ENCODE data around the gene OR2H2.

OR2H2 gene

GRCh38 chr6:29626948-29627754, 42.2 kb downstream of the OR2H2 start:
- TF ChIP-seq CTCF (IDR thresholded peaks at IDR 0.05; ENCODE audit: low read depth, low read length, poor library complexity, severe bottlenecking) (no peak), EZH2phosphoT487 (IDR thresholded peaks at IDR 0.05; ENCODE audit: borderline replicate concordance, low read length) (no peak)
- H3F3A ChIP-seq (ENCODE audit: control insufficient read depth, insufficient read depth), result peaks cover 12% of the 10 kb centered on the region
- H3K27ac ChIP-seq (ENCODE audit: low read depth, low read length), result no peak overlapping the region
- H3K9me3 ChIP-seq (ENCODE audit: control insufficient read depth, insufficient read depth, low read length), result no peaks in the 10 kb centered on the region
- no peaks in the 10 kb centered on the region for H3K79me2 ChIP-seq (ENCODE audit: control insufficient read depth, low read length)
- H3K9me2 ChIP-seq (replicated peaks; ENCODE audit: control insufficient read depth, low read length), result no peaks in the 10 kb centered on the region
- 0 out of 2 replicates have a peak overlapping the region, but pooled peaks have one; percentile 16 for H3K4me3 ChIP-seq (ENCODE audit: low read length)
- no peaks in the 10 kb centered on the region for H3K27me3 ChIP-seq (ENCODE audit: control insufficient read depth, low read length)
- H3K4me1 ChIP-seq (ENCODE audit: control insufficient read depth, low read length), result peaks cover 36% of the 10 kb centered on the region
- H3K4me2 ChIP-seq (ENCODE audit: low read length), result peak overlapping the region; percentile 36
- no peaks in the 10 kb centered on the region for H3K36me3 ChIP-seq (ENCODE audit: control insufficient read depth, low read length)
- H4K20me1 ChIP-seq (ENCODE audit: control insufficient read depth, insufficient read depth, low read depth, low read length), result peaks cover 6% of the 10 kb centered on the region; the same call in 1 of the 2 replicates

- no peaks in the 10 kb centered on the region for H3K79me2 ChIP-seq (ENCODE audit: control insufficient read depth, low read length)
- peak overlapping the region; percentile 90 for H3K4me3 ChIP-seq (ENCODE audit: low read length)
- peak overlapping the region; percentile 98 for H3K4me2 ChIP-seq (ENCODE audit: low read length)
- H3K4me1 ChIP-seq (ENCODE audit: control insufficient read depth, low read length), result peaks cover 36% of the 10 kb centered on the region
- H3K36me3 ChIP-seq (ENCODE audit: control insufficient read depth, low read length), result no peaks in the 10 kb centered on the region
- peaks cover 12% of the 10 kb centered on the region for H3F3A ChIP-seq (ENCODE audit: control insufficient read depth, insufficient read depth)
- no peaks in the 10 kb centered on the region for H3K9me3 ChIP-seq (ENCODE audit: control insufficient read depth, insufficient read depth, low read length)
- no peaks in the 10 kb centered on the region for H3K9me2 ChIP-seq (replicated peaks; ENCODE audit: control insufficient read depth, low read length)
- H3K27ac ChIP-seq (ENCODE audit: low read depth, low read length), result no peak overlapping the region
- H4K20me1 ChIP-seq (ENCODE audit: control insufficient read depth, insufficient read depth, low read depth, low read length), result peaks cover 6% of the 10 kb centered on the region; the same call in 1 of the 2 replicates
- H3K27me3 ChIP-seq (ENCODE audit: control insufficient read depth, low read length), result no peaks in the 10 kb centered on the region
- TF ChIP-seq EZH2phosphoT487 (IDR thresholded peaks at IDR 0.05; ENCODE audit: borderline replicate concordance, low read length) (no peak), CTCF (IDR thresholded peaks at IDR 0.05; ENCODE audit: low read depth, low read length, poor library complexity, severe bottlenecking) (no peak)
Observed at GRCh38 chr6:29627755-29628418, 43.0 kb downstream of the OR2H2 start.

GRCh38 chr6:29628419-29629281, 43.7 kb downstream of the OR2H2 start:
- Histone ChIP-seq H3K4me2 (ENCODE audit: low read length) (peak overlapping the region; percentile 98), H3K4me3 (ENCODE audit: low read length) (peak overlapping the region; percentile 90), H3K9me2 (replicated peaks; ENCODE audit: control insufficient read depth, low read length) (no peaks in the 10 kb centered on the region), H3K27ac (ENCODE audit: low read depth, low read length) (no peak overlapping the region), H4K20me1 (ENCODE audit: control insufficient read depth, insufficient read depth, low read depth, low read length) (peaks cover 6% of the 10 kb centered on the region; the same call in 1 of the 2 replicates), H3K9me3 (ENCODE audit: control insufficient read depth, insufficient read depth, low read length) (no peaks in the 10 kb centered on the region), H3F3A (ENCODE audit: control insufficient read depth, insufficient read depth) (peaks cover 15% of the 10 kb centered on the region), H3K4me1 (ENCODE audit: control insufficient read depth, low read length) (peaks cover 42% of the 10 kb centered on the region), H3K36me3 (ENCODE audit: control insufficient read depth, low read length) (no peaks in the 10 kb centered on the region), H3K27me3 (ENCODE audit: control insufficient read depth, low read length) (no peaks in the 10 kb centered on the region), H3K79me2 (ENCODE audit: control insufficient read depth, low read length) (no peaks in the 10 kb centered on the region)
- no peak for TF ChIP-seq EZH2phosphoT487 (IDR thresholded peaks at IDR 0.05; ENCODE audit: borderline replicate concordance, low read length)
- peak; percentile 59 for TF ChIP-seq CTCF (IDR thresholded peaks at IDR 0.05; ENCODE audit: low read depth, low read length, poor library complexity, severe bottlenecking)
